Hindlimb muscle (tissue), 1 donor: Measurements from ENCODE around the gene NACC1. TPM values are rescaled to one million over a fixed set of nuclear protein-coding genes. Genes with fewer than 3 reads are reported as not detected.

ENCODE experiments used
- DNase-seq: peaks from one replicate; pipeline ENCODE4 v3.0.0-alpha.2; 2013
- polyA plus RNA-seq: library from polyadenylated mRNA; unstranded; fragments of 120-200 nt; gene quantifications from one replicate; pipeline ENCODE4 v1.2.1, GENCODE V29; 2013; ENCODE audit not compliant: insufficient read length

NACC1 gene
- 23.4 TPM for polyA plus RNA-seq

GRCh38 chr19:13117772-13118423 lies at the start of gene NACC1:
Gene NACC1, plus strand, starts transcription at chr19:13118264. Its CDS starts 16,944 bp downstream, at chr19:13135208.
- peak; percentile 90 for DNase-seq

- DNase-seq: no peak
These were observed 48.4 kb upstream of the NACC1 start for GRCh38 chr19:13069415-13070359.

GRCh38 chr19:13070425-13071140 lies 47.5 kb upstream of the NACC1 start:
- no peak for DNase-seq

- no peak for DNase-seq
These were observed 46.4 kb upstream of the NACC1 start for GRCh38 chr19:13071444-13072187.

- DNase-seq: no peak
These were observed 45.7 kb upstream of the NACC1 start for GRCh38 chr19:13072188-13072908.

- DNase-seq: no peak
These were observed 44.8 kb upstream of the NACC1 start for GRCh38 chr19:13073263-13073662.

GRCh38 chr19:13074378-13074777 lies 43.7 kb upstream of the NACC1 start:
- DNase-seq: no peak

- DNase-seq: no peak
These were observed 41.7 kb upstream of the NACC1 start for GRCh38 chr19:13076320-13076719.

GRCh38 chr19:13076787-13077186 lies 41.3 kb upstream of the NACC1 start:
- DNase-seq: no peak

GRCh38 chr19:13077240-13077639 lies 40.8 kb upstream of the NACC1 start:
- no peak for DNase-seq

GRCh38 chr19:13078381-13078780 lies 39.7 kb upstream of the NACC1 start:
- no peak for DNase-seq

- no peak for DNase-seq
These were observed 39.0 kb upstream of the NACC1 start for GRCh38 chr19:13078897-13079541.

- DNase-seq: peak; percentile 81
These were observed 38.5 kb upstream of the NACC1 start for GRCh38 chr19:13079542-13079986.

- no peak for DNase-seq
These were observed 35.7 kb upstream of the NACC1 start for GRCh38 chr19:13082192-13083007.

GRCh38 chr19:13083008-13083404 lies 35.1 kb upstream of the NACC1 start:
- DNase-seq: no peak

- no peak for DNase-seq
These were observed 34.4 kb upstream of the NACC1 start for GRCh38 chr19:13083627-13084026.

GRCh38 chr19:13085666-13086065 lies 32.4 kb upstream of the NACC1 start:
- no peak for DNase-seq

- DNase-seq: no peak
These were observed 31.7 kb upstream of the NACC1 start for GRCh38 chr19:13086341-13086740.

GRCh38 chr19:13087295-13087694 lies 30.8 kb upstream of the NACC1 start:
- no peak for DNase-seq
